WTC11 (cell line): ENCODE measurements around the gene VWA8. TPM values are rescaled to one million over a fixed set of nuclear protein-coding genes. Genes with fewer than 3 reads are reported as not detected.

Experiments used
- ATAC-seq: fragments of 200-7000 bp; cut with Tn5 transposase; 2 replicates; pipeline ENCODE4 v1.10.0; 2021; ENCODE audit warnings: mild to moderate bottlenecking, moderate library complexity
- CTCF ChIA-PET: fragments of 300-600 bp; sonication (Branson Sonifier 250); formaldehyde crosslinking; loops from one replicate; lab custom pipeline; 2021; ENCODE audit warnings: antibody characterized with exemption; lab: Charles Lee
- POLR2A ChIA-PET: fragments of 350-600 bp; sonication (Branson Sonifier 250); formaldehyde crosslinking; loops from one replicate; lab custom pipeline; 2021; ENCODE audit warnings: antibody characterized with exemption; lab: Charles Lee
- DNase-seq: peaks from one replicate; pipeline ENCODE4 v3.0.0; 2021; ENCODE audit warnings: low spot score
- H3K27ac Mint-ChIP-seq: 2 replicates; pipeline ENCODE4 v1.8.0; 2021; ENCODE audit warnings: mixed read lengths
- H3K27me3 Mint-ChIP-seq: 2 replicates; pipeline ENCODE4 v1.8.0; 2021; ENCODE audit warnings: low read depth, mild to moderate bottlenecking, moderate library complexity, mixed read lengths
- H3K36me3 Mint-ChIP-seq: 2 replicates; pipeline ENCODE4 v1.8.0; 2021; ENCODE audit warnings: mixed read lengths
- H3K4me1 Mint-ChIP-seq: 2 replicates; pipeline ENCODE4 v1.8.0; 2022; ENCODE audit warnings: mixed read lengths
- H3K4me3 Mint-ChIP-seq: 2 replicates; pipeline ENCODE4 v1.8.0; 2021; ENCODE audit warnings: mild to moderate bottlenecking, moderate library complexity, mixed read lengths
- H3K9me3 Mint-ChIP-seq: 2 replicates; pipeline ENCODE4 v1.8.0; 2021; ENCODE audit warnings: mixed read lengths
- ATF6 ChIP-seq: sonication (generic); formaldehyde crosslinking; IDR thresholded peaks from 2 replicates; pipeline ENCODE4 v1.8.1; 2023; ENCODE audit warnings: mild to moderate bottlenecking, missing genetic modification reagents
- MLX ChIP-seq: sonication (generic); formaldehyde crosslinking; IDR thresholded peaks from 2 replicates; pipeline ENCODE4 v1.8.1; 2023; ENCODE audit warnings: mild to moderate bottlenecking, missing genetic modification reagents, moderate library complexity
- USF1 ChIP-seq: sonication (generic); formaldehyde crosslinking; IDR thresholded peaks from 2 replicates; pipeline ENCODE4 v1.8.0; 2022; ENCODE audit warnings: mild to moderate bottlenecking, missing genetic modification reagents
- ZNF138 ChIP-seq: sonication (generic); formaldehyde crosslinking; conservative IDR thresholded peaks from 2 replicates; pipeline ENCODE4 v1.8.1; 2022; ENCODE audit warnings: mild to moderate bottlenecking, moderate library complexity, missing genetic modification reagents
- ZNF425 ChIP-seq: fragments of 250-450 bp; sonication (Bioruptor Pico); conservative IDR thresholded peaks from 2 replicates; pipeline ENCODE4 v1.9.0; 2021; ENCODE audit warnings: mild to moderate bottlenecking
- total RNA-seq: library from RNA; stranded (reverse); gene quantifications from 3 replicates; pipeline ENCODE4 v1.2.3, GENCODE V29; 2021
- TF ChIP-seq, protein P1 (sequence below): fragments of 200-600 bp; IDR thresholded peaks from 2 replicates; pipeline ENCODE4 v1.8.0; 2022; ENCODE audit warnings: antibody characterized with exemption
- TF ChIP-seq, protein P2 (sequence below): fragments of 250-450 bp; sonication (Bioruptor Pico); IDR thresholded peaks from 2 replicates; pipeline ENCODE4 v2.1.2; 2022; ENCODE audit warnings: mild to moderate bottlenecking, moderate library complexity
- TF ChIP-seq, protein P3 (sequence below): fragments of 250-450 bp; sonication (Bioruptor Pico); IDR thresholded peaks from 2 replicates; pipeline ENCODE4 v1.9.0; 2021; ENCODE audit warnings: mild to moderate bottlenecking
- TF ChIP-seq, protein P4 (sequence below): sonication (generic); formaldehyde crosslinking; conservative IDR thresholded peaks from 2 replicates; pipeline ENCODE4 v1.8.1; 2022; ENCODE audit warnings: mild to moderate bottlenecking, missing genetic modification reagents

VWA8 gene
- total RNA-seq, 1 experiment from 2014 or later: 19.9 TPM

GRCh38 chr13:41654796-41655195 is 306.1 kb downstream of the VWA8 start (continued):
- TF ChIP-seq, protein P1, sequence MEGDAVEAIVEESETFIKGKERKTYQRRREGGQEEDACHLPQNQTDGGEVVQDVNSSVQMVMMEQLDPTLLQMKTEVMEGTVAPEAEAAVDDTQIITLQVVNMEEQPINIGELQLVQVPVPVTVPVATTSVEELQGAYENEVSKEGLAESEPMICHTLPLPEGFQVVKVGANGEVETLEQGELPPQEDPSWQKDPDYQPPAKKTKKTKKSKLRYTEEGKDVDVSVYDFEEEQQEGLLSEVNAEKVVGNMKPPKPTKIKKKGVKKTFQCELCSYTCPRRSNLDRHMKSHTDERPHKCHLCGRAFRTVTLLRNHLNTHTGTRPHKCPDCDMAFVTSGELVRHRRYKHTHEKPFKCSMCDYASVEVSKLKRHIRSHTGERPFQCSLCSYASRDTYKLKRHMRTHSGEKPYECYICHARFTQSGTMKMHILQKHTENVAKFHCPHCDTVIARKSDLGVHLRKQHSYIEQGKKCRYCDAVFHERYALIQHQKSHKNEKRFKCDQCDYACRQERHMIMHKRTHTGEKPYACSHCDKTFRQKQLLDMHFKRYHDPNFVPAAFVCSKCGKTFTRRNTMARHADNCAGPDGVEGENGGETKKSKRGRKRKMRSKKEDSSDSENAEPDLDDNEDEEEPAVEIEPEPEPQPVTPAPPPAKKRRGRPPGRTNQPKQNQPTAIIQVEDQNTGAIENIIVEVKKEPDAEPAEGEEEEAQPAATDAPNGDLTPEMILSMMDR: no peak
- TF ChIP-seq ATF6 (CRISPR knock-in tag): no peak

- ChIA-PET POLR2A (no interaction called here), CTCF (interaction anchor here (0.6 to 1.7 kb wide), 18 partner anchors 8 to 458 kb away, joined by 3 to 19 read pairs (median 3); no protein-coding TSS in a partner anchor)
- Mint-ChIP-seq H3K4me1 (peaks cover 12% of the 10 kb centered on the region), H3K27me3 (no peaks in the 10 kb centered on the region), H3K27ac (no peak overlapping the region), H3K4me3 (no peak overlapping the region), H3K9me3 (peaks cover 11% of the 10 kb centered on the region), H3K36me3 (peaks cover 10% of the 10 kb centered on the region; the same call in 1 of the 2 replicates)
- no peak for TF ChIP-seq MLX (CRISPR knock-in tag)
- TF ChIP-seq, protein P2, sequence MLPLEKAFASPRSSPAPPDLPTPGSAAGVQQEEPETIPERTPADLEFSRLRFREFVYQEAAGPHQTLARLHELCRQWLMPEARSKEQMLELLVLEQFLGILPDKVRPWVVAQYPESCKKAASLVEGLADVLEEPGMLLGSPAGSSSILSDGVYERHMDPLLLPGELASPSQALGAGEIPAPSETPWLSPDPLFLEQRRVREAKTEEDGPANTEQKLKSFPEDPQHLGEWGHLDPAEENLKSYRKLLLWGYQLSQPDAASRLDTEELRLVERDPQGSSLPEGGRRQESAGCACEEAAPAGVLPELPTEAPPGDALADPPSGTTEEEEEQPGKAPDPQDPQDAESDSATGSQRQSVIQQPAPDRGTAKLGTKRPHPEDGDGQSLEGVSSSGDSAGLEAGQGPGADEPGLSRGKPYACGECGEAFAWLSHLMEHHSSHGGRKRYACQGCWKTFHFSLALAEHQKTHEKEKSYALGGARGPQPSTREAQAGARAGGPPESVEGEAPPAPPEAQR (CRISPR knock-in tag): no peak
- DNase-seq (no peak), ATAC-seq (no peak)
These were observed 308.1 kb downstream of the VWA8 start for GRCh38 chr13:41652735-41653361.

- ChIA-PET POLR2A (interaction anchor here (0.8 kb wide), 1 partner anchor 249 kb away, joined by 3 read pairs; no protein-coding TSS in a partner anchor), CTCF (interaction anchor here (1.6 to 1.7 kb wide), 4 partner anchors 8 to 267 kb away, joined by 7 to 19 read pairs (median 8); no protein-coding TSS in a partner anchor)
- Mint-ChIP-seq H3K4me1 (peaks cover 14% of the 10 kb centered on the region), H3K9me3 (peaks cover 11% of the 10 kb centered on the region), H3K27me3 (no peaks in the 10 kb centered on the region), H3K4me3 (no peak overlapping the region), H3K36me3 (peaks cover 10% of the 10 kb centered on the region; the same call in 1 of the 2 replicates), H3K27ac (0 out of 2 replicates have a peak overlapping the region, but pooled peaks have one; percentile 23)
- DNase-seq (no peak), ATAC-seq (no peak)
- TF ChIP-seq ZNF138: no peak
- TF ChIP-seq, protein P3, sequence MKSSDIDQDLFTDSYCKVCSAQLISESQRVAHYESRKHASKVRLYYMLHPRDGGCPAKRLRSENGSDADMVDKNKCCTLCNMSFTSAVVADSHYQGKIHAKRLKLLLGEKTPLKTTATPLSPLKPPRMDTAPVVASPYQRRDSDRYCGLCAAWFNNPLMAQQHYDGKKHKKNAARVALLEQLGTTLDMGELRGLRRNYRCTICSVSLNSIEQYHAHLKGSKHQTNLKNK (CRISPR knock-in tag): no peak
- TF ChIP-seq USF1 (CRISPR knock-in tag): no peak
- TF ChIP-seq, protein P4, sequence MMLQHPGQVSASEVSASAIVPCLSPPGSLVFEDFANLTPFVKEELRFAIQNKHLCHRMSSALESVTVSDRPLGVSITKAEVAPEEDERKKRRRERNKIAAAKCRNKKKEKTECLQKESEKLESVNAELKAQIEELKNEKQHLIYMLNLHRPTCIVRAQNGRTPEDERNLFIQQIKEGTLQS (CRISPR knock-in tag): no peak
- TF ChIP-seq ZNF425 (CRISPR knock-in tag): no peak
These were observed 309.4 kb downstream of the VWA8 start for GRCh38 chr13:41651413-41652058.
